CD4-positive, alpha-beta T cell treated with Interleukin-4 for 4 hours (primary cell): ENCODE measurements around the gene MAP2K3.
"Not testable (repeated sequence)": the region's sequence is repeated elsewhere in the genome, so short reads cannot be mapped to it uniquely, and the experiment has no call there.

Experiments
- DNase-seq: peaks from one replicate; pipeline ENCODE4 v3.0.0-alpha.2; 2020

MAP2K3 gene

GRCh38 chr17:21297597-21297996 lies 13.1 kb downstream of the MAP2K3 start:
- no peak for DNase-seq

GRCh38 chr17:21298056-21298982 lies 13.8 kb downstream of the MAP2K3 start:
- DNase-seq = no peak

GRCh38 chr17:21298983-21299519 lies 14.5 kb downstream of the MAP2K3 start:
- DNase-seq = no peak

- no peak for DNase-seq
Observed at GRCh38 chr17:21299981-21300600, 15.6 kb downstream of the MAP2K3 start.

- DNase-seq = no peak
Observed at GRCh38 chr17:21300601-21301571, 16.4 kb downstream of the MAP2K3 start.

- no peak for DNase-seq
Observed at GRCh38 chr17:21301593-21302550, 17.4 kb downstream of the MAP2K3 start.

GRCh38 chr17:21302711-21303425 lies 18.4 kb downstream of the MAP2K3 start:
- DNase-seq = no peak

- DNase-seq = no peak
Observed at GRCh38 chr17:21303441-21304065, 19.0 kb downstream of the MAP2K3 start.

GRCh38 chr17:21304091-21304490 lies 19.6 kb downstream of the MAP2K3 start:
- DNase-seq = no peak

GRCh38 chr17:21304551-21305151 lies 20.1 kb downstream of the MAP2K3 start:
- not testable (repeated sequence) for DNase-seq

- not testable (repeated sequence) for DNase-seq
Observed at GRCh38 chr17:21305431-21306180, 21.1 kb downstream of the MAP2K3 start.

- DNase-seq = not testable (repeated sequence)
Observed at GRCh38 chr17:21306611-21307272, 22.2 kb downstream of the MAP2K3 start.

- DNase-seq = not testable (repeated sequence)
Observed at GRCh38 chr17:21307273-21307625, 22.7 kb downstream of the MAP2K3 start.

GRCh38 chr17:21308931-21309381 lies 24.4 kb downstream of the MAP2K3 start:
- DNase-seq = not testable (repeated sequence)

GRCh38 chr17:21310061-21310765 lies 25.7 kb downstream of the MAP2K3 start:
- DNase-seq = not testable (repeated sequence)

- DNase-seq = not testable (repeated sequence)
Observed at GRCh38 chr17:21310766-21311602, 26.5 kb downstream of the MAP2K3 start.

- no peak for DNase-seq
Observed at GRCh38 chr17:21313320-21313719, 28.8 kb downstream of the MAP2K3 start.
